COLO668 (cell line): ENCODE measurements around the gene FAM131B.
A peak's percentile ranks its signal among the peaks of the same experiment; 100 is the strongest.

ENCODE experiments used
- DNase-seq: peaks from one replicate; lab custom pipeline; 2025; ENCODE audit not compliant: unreplicated experiment; lab: John Stamatoyannopoulos, UW

Gene FAM131B

DNA sequence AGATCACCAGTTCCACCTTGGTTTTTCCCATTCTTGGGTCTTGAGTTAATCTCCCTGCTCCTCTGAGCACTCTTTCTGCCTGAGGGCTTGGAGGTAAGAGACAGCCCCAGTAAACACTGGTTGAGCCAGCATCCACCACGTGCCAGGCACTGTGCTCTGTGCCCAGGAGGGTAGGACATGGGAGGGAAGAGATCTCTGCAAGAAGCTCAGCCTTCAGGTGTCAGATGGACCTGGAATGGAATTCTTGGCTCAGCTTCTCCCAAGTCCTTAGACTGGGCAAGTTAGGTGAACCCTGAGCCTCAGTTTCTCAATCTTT is 21.1 kb upstream of the FAM131B start:
- no peak for DNase-seq

DNA sequence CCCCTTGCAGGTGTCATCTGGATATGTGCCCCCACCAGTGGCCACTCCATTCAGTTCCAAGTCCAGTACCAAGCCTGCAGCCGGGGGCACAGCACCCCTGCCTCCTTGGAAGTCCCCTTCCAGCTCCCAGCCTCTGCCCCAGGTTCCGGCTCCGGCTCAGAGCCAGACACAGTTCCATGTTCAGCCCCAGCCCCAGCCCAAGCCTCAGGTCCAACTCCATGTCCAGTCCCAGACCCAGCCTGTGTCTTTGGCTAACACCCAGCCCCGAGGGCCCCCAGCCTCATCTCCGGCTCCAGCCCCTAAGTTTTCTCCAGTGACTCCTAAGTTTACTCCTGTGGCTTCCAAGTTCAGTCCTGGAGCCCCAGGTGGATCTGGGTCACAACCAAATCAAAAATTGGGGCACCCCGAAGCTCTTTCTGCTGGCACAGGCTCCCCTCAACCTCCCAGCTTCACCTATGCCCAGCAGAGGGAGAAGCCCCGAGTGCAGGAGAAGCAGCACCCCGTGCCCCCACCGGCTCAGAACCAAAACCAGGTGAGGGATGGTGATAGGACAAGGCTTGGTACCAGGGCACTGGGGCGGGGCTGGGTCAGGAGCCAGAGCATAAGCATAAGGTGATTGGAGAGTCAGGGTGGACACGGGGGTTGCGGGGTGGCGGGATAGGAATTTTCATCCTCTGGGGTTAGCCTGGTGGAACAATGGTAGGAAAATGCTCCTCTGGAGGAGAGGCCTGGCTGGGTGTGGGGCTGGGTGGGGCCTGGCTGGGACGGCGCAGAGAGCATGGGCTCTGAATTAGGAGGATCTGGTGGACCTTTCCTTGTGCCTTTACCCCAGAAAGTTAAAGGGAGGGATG is 20.5 kb upstream of the FAM131B start:
- DNase-seq, result no peak

DNA sequence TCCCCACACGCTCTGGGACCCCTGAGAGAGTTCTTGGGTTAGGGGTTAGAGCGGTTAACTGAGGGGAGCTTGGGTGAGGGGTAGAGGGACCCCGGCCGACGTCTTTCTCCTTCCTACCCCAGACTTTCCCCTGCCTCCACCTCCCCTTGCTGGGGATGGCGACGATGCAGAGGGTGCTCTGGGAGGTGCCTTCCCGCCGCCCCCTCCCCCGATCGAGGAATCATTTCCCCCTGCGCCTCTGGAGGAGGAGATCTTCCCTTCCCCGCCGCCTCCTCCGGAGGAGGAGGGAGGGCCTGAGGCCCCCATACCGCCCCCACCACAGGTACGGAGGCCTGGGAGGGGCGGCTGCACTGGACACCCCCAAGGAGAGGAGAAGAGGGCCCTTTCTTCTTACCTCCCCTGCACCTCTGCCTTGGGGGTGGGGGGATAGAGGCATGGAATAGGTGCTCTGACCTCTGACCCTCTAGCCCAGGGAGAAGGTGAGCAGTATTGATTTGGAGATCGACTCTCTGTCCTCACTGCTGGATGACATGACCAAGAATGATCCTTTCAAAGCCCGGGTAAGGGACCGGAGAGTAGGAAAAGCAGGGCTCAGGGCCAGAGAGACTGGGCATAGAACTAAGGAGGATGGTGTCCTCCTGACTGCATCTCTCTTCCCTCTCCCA is 19.7 kb upstream of the FAM131B start:
- DNase-seq, result no peak

DNA sequence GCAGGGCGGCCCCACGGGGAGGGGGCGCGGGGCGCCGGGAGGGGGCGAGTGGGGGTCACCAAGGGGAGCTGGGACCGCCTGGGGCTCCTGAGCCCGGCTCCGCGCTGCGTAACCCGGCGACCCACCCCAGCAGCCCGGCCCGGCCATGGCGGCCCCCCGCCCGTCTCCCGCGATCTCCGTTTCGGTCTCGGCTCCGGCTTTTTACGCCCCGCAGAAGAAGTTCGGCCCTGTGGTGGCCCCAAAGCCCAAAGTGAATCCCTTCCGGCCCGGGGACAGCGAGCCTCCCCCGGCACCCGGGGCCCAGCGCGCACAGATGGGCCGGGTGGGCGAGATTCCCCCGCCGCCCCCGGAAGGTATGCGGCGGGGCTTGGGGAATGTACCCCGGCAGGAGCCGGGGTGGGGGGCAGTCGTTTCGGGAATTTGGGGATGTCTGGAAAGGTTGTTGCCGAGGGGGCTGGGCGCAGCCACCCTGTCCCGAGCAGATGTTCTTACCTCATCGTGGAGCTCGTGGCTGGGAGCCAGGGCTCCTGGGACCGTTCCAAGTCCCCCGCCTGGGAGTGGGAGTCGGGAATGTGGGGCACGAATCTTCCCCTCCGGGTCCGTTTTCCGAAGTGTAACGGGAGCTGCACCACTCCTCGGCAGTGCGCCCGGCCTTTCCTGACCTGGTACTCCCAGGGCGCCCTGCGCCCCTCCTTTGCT is 19.1 kb upstream of the FAM131B start:
- no peak for DNase-seq

DNA sequence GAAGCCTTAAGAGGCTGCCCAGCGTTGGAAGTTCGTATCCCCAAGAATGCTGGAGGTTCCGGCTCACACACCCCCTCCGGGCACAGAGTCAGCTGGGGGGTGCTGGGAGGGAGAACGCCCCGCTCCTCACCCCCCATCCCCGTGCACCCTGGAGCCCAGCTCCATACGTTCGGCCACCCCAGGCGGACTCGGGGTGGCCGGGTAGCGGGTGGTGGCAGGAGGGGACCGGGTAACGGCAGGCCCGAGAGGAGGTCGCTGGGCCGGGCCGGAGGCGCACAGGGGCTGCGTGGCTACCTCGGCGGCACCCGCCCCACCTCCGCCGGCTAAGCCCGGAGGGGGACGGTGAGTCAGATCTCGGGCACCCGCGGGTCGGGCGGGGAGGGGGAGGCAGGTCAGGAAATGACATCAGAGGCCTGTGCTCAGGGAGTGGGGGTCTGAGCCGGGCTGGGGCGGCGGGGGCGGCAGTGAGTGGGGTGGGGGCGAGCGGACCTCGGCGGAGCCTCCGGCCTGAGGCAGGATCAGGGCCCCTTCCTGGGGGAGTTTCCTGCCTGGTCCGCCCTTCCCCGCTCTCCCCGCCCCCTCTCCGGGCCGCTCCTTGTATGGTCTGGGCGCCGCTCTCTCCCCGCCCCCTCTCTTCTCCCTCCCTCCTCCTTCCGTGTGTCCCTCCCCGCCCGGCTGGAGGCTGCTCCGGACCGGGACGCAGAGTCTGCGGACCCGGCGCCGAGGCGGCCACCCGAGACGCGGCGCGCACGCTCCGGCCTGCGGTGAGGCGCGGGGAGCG is 18.3 kb upstream of the FAM131B start, which contains the start of gene ZYX:
Gene ZYX, plus strand, starts transcription at position 700 of the 781 bp plus-strand sequence. CDS start 227 bp downstream, outside the sequence.
- peak; percentile 50 for DNase-seq

DNA sequence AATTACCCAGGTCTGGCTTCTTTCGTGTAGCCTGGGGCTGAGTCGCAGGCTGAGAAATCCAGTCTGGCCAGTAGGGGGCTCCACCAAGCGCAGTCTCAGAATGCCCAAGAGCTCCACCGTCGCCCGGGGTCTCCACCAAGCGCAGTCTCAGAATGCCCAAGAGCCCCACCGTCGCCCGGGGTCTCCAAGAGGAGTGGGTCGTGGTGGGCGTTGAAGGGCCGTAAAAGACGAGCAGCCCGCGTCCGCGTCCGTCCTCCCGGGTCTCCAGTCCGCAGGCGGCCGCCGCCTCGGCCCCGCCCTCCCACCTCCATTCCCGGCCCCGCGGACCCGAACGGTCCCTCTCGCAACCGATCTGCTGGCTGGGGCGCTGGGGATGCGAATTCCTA is 17.7 kb upstream of the FAM131B start:
- DNase-seq, result peak; percentile 58

DNA sequence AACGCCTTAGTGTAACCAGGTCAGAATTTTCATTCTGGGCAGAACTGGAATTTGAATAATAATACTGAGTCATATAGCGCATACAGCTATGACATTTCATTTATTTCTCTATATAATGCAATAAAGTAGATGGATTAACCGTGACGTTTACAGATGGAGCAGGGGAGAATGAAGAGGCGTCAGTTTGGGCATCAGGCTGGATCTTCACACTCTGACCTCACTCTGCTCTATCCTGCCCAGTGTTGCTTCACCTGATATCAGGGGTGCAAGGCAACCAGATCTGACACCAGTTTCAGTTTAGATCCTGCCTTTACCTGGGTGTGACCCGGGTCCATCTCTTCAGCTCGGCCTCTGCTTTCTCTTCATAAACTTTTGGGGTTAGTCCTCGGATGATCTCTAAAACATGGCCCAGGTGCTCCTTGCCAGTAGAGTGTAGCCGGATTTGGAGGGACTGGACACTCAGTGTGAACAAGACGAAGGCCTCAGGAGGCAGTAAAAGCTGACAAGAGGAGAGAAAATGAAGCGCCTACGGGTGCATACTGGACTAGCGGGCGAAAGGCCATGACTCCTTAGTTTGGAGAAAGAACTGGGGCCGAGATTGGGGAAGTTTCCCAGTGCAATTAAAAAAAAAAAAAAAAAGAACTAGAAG is 17.2 kb upstream of the FAM131B start:
- DNase-seq, result no peak

DNA sequence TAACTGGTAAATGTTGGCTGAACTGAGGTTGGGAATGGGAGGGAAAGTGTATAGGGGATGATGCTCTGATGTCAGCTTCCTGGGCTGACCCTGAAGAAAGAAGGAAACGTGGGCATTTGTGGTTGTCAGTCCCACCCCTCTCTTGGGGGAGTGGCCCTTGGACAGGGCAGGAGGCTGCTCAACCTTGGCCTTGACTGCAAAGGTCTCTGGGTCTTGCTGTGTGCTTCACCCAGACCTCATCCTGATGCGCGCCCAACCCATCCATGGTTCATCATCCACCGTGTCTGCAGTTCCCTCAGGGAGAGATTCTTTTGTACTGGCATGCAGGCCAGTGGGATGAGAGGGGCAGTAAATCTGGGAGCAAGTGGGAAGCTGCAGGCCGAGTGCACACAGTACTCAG is 13.9 kb upstream of the FAM131B start:
- DNase-seq, result no peak

DNA sequence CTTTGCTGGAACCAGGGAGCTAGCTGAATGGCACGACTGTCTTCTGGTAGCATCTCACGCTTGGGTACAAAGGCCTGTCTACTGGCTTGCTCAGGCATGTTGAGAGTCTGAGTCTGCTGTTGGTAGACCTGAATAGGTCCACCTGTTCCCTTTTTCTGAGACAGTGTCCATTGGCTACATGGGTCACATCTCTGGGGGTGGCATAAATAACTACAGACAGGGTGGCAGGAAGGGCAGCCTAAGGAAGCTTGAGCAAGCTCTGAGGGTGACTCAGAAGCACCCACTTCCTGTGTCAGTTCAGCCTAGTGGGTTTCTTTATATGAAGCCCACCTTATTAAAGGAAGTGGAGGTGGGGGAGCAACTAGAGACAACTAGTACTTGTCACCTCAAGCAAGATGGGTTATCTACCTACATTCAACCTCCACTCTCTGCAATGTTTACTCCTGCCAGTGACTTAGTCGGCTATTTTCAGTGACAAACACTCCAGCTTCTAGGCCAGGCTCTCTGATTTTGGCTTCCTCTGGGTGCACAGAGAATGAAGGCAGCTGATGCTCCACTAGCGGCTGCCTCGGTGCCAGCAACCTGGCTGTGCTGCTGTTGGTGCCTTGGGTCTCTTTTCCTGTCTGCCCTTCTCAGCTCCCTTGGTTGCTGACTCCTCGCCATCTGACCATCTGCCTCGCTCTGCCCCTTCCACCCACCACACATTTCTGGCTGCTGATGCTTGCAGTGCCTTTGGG is 13.0 kb upstream of the FAM131B start:
- DNase-seq, result no peak

DNA sequence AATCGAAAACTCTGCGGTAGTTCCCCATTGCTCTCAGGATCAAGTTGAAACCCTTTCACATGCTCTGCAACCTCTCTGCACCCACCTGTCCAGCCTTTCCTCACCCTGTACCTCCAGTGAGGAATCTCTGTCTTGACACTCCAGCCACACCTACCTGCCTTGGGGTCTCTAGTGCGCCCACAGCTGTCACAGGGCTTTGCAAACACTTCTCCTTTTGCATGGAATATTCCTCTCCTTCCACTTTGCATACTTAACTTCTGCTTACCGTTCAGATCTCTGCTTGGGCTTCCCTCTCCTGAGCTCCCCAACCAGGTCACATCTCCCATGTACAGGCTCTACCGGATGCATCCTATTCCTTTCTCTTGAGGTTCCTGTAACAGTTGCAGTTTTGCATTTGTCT is 12.0 kb upstream of the FAM131B start:
- no peak for DNase-seq

DNA sequence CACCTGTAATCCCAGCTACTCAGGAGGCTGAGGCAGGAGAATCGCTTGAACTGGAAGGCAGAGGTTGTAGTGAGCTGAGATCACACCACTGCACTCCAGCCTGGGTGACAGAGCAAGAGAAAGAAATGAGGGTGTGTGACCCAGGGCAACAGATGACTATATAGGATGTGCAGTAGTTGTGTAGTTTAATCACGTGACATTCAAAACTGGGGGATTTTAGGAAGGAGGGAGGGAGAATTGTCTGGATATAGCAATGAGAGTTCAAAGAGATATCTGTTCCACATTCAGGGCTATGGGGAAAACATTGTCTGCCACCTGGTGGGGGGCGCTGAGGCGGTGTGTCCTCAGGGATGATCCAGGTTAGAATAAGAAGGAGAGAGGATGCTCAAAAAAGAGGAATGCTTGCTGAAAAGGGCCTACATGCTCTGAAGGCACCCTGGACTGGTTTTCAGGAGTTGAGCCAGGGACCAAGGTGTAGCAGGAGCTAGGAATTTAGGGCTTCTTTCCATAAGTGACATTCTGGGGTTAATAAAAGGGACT is 10.8 kb upstream of the FAM131B start:
- DNase-seq, result no peak

DNA sequence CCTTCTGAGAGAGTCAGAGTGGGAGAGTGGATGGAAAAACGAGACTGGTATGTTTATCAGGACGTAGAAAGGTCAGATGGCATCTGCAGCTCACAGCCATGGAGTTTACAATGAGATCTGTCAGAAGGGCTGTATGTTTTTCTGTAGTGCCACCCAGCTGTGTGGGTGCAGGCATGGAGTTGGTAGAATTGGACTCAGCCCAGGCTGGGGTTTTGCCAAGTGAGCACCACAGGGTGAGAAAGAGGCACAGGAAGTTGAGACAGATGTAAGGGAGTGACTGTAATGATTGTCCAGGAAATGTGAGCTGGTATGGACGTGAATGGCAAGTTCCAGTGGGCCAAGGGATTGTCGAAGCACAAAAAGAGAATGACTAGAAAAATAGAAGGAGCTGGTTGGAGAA is 9.6 kb upstream of the FAM131B start:
- no peak for DNase-seq

DNA sequence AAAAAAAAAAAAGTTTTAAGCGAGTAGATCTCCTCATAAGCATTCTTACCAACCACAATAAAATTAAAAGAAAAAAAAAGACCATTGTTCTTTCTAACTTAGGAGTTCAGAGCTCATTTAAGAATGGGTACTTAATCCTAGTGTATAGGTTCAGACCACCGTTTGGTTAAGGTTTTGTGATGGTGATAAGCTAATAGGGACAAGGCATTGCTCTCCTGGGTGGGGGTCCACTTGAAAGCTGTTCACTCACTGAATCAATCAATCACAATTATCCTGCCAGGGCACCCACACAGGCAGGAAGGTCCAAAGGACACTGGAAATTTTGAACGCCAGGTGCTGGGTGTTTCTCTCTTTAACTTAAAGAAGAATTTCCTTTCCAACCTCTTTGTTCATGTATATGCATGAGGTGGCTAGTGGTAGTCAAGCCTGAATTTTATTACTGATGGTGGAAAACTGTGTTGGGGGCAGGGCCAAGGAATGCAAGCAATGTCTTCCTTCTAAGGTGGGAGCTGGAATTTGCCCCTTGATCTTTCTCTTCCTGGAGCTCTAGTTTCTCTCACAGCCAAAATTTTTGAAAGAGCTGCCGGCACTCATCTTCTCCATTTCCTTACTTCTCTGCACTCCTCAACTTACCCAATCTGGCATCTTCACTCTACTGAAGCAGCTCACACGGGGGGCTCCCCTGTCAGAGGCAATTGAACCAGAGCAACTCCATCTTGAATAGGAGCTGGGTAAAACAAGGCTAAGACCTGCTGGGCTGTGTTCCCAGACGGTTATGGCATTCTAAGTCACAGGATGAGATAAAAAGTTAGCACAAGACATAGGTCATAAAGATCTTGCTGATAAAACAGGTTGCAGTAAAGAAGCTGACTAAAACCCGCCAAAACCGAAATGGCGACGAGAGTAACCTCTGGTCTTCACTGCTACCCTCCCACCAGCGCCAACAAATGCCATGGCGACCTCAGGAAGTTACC is 7.5 kb upstream of the FAM131B start:
- DNase-seq, result no peak

DNA sequence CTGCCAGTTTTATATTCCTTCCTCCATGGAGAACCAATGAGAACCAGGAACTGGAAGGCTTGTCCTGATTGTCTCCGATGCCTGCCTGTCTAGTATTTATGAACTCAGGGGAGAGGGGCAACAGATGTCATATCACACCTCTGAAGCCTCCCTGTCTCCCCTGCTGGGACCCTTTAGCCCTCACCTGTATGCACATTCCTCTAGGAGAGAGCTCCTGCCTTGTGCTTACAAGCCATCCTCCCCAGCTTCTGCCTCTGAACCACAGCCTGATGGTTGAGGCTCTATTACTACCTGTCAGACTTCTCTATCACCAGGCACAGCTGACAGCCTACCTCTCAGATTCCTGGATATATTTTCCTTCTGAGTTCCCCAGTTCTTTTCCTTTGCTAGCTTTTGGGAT is 5.9 kb upstream of the FAM131B start:
- no peak for DNase-seq

DNA sequence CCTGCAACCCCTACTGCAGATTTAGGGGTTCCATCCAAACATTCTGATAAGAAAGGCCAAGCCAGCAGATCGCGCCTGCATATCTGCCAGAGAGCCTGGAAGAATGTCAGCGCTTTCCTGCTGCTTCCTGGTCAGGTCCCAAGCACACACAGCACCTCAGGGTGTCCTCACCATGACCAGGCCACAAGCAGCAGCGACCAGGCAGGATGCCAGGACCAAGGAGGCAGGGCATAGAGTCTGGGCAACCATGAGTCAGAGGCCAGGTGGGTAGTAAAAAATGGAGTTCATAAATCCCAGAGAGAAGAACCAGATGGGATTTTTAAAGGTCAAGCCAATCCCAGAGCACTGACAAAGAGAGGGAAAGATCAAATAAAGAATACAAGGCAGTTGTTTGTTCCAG is 5.5 kb upstream of the FAM131B start:
- DNase-seq, result no peak

DNA sequence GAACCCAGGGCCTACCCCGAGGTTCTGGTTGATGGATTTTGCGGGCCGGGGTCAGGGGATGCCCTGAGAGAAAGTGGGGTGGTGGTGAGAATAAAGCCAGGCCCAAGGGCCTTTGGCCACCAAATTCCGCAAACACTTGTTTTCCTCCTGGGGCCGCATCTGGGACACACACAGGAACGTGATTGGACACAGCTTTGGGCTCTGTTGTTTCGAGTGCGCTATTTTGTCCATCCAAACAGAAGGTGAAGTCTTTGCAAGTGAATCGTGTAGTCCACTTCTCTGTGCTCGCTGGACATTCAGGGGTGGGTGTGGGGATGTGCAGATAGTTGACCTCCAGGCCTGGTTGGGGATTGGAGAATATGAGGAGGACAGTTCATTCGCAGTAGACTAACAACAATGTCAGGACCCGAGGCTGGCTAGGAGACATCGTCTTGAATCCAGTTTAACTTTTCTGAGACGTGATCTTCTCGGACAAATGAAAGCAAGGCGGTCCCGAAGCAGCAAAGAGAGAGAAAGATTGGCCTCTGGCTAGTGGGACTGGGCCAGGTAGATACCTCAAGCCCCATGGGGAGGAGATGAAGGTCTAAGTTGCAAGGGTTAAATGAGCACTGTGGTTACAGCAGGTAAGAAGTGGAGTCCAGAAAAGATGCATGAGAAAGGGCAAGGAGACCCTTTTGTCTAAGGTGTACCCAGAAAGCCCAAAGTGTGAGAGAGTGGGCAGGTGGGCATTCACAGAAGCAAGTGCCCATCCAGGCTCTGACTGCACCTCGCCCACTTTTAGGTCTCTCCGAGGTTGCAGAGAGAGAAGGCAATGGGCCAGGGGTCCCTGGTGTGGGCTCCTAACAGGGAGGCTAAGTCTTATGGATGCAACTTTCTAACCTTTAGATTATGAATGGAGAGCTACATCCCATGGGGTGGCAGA is 764 bp upstream of the FAM131B start:
- no peak for DNase-seq

DNA sequence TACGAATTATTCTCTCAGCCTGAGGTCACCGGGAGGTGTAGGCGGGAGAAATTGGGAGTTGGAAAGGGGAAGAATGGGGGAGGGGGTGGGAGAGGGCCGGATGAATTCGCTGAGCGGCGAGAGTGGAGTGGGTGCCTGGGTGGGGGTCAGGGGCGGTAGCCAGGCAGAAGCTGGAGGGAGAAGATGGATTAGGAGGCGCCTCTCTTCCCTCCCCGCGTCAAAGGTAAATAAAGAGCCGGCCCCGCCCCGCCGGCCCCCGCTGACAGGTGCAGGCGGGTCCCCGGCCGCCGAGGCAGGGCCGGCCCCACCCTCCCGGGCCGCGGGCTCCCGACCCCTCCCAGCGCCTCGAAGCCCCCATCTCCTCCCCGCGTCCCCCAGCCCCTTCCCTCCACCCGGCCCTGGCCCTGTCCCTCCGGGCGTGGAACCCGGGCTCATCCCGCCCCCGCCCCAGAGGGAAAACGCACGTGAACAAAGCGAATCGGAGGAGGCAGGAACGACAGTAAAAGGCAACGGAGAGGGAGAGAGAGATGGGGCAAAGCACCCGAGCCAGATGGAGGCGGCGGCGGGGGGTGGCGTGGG is 872 bp downstream of the FAM131B start:
- peak; percentile 18 for DNase-seq
